HG03354 (cell line): ENCODE data around the gene MUSTN1.

ENCODE experiments used
- ATAC-seq: cut with Tn5 transposase; IDR thresholded peaks from one replicate; pipeline ENCODE4 v1.9.1; 2021; ENCODE audit warnings: mild to moderate bottlenecking; ENCODE audit not compliant: unreplicated experiment, poor library complexity, severe bottlenecking

Gene MUSTN1

GRCh38 chr3:52811452-52812011 is 23.3 kb downstream of the MUSTN1 start:
- no peak for ATAC-seq

DNA sequence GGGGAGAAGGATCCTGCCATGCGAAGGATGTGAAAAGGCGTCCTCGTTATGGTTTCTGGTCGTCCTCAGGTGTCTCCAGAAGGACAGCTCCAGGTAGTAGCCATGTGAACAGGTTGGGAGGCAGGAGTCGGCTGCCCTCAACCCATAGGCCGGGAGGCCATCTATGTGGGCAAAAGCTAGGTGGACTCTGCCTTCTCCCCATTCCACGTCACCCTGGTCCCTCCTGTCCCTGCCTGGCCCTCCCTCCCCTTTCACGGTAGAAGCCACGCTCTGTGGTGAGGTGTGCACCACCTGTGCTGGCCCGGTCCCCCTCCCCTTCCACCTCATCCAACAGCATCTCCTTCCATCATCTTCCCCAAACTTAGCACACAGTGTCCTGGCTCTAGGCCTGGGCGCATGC is 23.9 kb downstream of the MUSTN1 start:
- no peak for ATAC-seq

- ATAC-seq: no peak
Observed at GRCh38 chr3:52809662-52810377, 25.0 kb downstream of the MUSTN1 start.

DNA sequence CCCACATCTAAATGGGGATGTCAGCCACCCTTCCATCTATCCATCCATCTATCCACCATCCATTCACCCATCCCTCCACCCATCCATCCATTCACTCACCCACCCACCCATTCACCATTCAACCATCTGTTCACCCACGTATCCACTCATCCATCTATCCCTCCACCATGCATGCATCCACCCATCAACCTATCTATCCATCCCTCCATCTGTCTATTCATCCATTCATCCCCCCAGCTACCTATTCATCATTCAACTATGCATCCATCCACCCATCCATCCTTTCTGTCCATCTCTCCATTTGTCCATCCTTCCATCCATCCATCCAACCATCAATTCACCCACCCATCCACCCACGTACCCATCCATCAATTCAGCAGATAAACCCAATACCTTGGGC is 25.7 kb downstream of the MUSTN1 start:
- ATAC-seq: no peak

DNA sequence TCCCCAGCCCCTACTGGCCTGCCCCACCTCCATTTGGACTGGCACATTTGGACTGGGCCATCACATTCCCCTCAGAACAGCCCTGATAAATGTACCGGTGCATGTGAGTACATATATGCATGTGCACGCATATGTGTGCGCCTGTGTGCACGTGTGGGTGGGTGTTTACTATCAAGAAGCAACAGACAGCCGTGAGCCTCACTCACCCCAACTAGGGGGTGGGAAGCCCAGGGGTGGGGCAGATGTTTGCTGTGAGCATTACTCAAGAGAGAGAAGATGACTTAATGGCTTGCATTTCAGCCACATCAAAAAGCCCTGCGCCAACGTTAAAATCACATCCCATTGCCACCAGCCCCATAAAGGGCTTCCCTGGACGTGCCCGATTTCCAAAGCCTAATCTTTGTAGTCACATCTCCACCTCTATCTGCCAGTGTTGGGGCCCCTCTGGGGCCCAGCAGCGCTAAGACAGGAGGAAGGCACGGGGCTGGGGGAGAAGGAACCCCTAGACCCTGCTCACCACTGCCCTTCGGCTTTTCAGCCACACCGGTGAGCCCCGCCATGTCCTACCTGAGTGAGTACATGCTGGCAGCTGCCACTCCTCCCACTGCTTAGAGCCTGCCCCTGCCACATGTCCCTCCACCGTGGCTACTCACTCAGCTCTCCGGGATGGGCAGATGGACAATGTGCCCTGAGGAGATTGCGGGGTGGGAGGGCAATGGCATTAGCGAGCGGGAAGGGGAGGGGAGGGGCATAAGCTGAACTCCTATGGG is 29.4 kb downstream of the MUSTN1 start:
- no peak for ATAC-seq

DNA sequence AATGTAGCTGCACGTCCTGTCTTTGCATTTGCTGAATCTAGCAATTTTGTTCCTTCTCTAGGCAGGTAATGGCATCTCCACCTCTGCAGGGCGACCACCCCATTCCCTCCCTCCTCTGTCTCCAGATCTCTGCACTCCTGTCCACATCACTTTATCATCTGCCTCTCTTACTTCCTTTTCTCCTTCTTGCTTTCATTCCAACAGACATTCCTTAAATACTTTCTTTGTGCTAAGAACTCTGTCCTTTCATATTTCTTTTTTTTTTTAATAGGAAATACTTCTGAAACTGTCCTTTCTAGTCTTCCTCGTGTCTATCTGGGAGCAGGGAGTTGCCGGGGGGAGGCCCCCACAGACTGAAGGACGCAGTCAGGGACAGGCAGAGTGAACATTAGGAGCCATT is 33.0 kb downstream of the MUSTN1 start:
- no peak for ATAC-seq

- no peak for ATAC-seq
Observed at GRCh38 chr3:52800079-52800478, 34.7 kb downstream of the MUSTN1 start.

DNA sequence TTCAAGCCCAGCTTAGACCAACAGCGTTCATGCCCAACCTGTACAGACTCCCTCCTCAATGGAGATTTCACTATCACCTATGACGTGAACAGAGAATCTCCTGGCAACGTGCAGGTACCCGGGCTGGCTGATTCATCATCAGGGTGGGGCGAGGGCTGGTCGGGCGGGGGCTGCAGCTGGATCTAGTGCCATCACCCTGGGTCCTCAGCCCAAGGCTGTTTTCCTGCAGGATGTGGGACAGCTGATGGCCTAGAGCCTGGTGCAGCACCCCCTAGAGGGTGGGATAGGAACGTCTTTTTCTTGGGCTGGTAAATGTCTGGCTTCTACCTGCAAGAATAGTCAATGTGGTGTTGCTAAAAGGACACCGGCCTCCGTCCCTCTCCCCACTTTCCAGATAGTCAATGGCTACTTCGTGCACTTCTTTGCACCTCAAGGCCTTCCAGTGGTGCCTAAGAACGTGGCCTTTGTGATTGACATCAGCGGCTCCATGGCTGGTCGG is 35.8 kb downstream of the MUSTN1 start:
- no peak for ATAC-seq

- ATAC-seq: no peak
Observed at GRCh38 chr3:52798376-52798977, 36.3 kb downstream of the MUSTN1 start.

DNA sequence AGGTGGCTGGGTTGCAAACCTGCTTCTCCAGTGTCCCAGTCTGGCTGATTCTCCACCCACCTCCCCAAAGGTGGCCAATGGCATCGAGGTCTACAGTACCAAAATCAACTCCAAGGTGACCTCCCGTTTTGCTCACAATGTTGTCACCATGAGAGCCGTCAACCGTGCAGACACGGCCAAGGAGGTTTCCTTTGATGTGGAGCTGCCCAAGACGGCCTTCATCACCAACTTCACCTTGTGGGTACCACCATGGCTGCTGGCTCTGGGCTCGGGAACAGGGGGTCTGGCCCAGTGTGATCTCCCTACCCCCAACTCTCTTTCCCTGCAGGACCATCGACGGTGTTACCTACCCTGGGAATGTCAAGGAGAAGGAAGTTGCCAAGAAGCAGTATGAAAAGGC is 38.4 kb downstream of the MUSTN1 start:
- no peak for ATAC-seq

GRCh38 chr3:52795298-52795900 is 39.4 kb downstream of the MUSTN1 start:
- ATAC-seq: no peak

DNA sequence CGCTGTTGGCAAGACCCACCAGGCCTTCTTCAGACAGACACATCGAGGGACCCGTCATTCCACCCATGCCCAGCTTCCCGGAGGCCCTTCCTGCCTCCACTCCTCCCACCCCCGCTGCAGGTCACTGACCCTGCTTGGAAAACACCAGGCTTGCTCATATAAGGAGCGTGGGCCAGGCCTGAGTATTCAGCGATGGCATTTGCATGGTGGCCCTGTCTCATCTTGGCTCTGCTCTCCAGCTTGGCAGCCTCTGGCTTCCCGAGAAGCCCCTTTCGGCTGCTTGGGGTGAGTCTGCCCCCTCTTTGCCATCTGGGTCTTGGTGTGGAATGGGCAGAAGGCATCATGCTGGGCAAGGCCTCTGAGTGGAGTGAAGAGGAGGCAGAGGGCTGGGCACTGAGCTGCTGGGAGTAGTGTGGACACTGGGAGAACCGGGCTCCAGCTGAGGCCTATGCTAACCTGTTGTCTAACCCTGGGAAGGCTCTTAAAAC is 40.2 kb downstream of the MUSTN1 start, which contains the start of gene ITIH3:
Gene ITIH3 (plus strand): TSS at position 185 of the 488 bp plus-strand sequence. CDS start 8 bp downstream, at position 193.
- no peak for ATAC-seq

- ATAC-seq: no peak
Observed at GRCh38 chr3:52793702-52794611, 40.9 kb downstream of the MUSTN1 start.

- ATAC-seq: no peak
Observed at GRCh38 chr3:52792961-52793695, 41.7 kb downstream of the MUSTN1 start.

DNA sequence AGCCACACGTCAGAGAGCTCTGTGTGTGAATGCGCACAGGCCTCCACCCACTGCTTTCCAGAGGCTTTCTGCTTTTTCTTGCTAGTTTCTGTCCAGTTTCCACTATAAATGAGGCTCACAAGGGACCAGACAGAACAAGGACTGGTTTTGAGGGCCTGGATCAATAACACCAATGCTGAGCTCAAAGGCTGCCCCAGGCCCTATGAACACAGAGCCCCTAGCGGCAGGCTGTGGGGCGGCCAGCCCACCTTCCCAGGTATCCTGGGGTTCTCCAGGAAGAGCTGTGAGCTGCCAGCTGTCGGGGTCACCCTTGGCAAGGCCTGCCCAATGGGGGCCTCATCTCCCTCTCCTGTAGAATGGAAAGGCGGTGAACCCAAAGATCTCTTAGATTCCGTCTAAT is 42.4 kb downstream of the MUSTN1 start:
- no peak for ATAC-seq

DNA sequence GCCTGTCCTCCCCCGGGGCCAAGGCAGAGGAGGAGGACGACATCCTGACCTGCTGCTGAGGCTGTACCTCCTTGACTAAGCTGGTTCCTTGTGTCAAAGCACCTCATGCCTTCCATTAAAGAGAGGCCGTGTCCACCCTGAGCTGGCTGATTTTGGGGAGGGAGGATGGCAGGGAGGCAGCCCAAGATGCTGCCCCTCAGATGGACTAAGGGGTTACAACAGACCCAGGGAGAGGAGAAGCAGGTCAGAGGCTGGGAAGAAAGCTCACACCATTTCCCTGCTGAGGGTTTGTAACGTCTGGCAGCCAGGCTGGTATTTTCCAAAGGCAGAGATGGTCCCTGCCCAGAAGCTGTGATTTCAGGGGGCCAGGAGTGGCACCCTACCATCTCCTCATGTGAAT is 42.9 kb downstream of the MUSTN1 start:
- no peak for ATAC-seq

DNA sequence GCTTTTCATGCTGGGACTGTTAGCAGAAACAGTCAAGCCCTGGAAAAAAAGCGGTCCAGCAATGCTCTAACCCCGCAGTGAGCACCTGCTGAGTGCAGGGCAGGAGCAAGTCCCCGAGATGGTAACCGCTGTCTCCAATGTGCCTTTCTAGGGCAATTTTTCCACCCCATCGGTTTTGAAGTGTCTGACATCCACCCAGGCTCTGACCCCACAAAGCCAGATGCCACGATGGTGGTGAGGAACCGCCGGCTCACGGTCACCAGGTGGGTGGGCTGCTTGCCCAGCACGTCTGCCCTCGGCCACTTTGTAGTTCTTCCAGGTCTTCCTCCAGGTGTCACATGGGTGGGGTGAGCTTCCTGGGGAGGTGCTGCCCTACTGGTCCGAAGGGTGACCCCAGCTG is 43.5 kb downstream of the MUSTN1 start:
- no peak for ATAC-seq

DNA sequence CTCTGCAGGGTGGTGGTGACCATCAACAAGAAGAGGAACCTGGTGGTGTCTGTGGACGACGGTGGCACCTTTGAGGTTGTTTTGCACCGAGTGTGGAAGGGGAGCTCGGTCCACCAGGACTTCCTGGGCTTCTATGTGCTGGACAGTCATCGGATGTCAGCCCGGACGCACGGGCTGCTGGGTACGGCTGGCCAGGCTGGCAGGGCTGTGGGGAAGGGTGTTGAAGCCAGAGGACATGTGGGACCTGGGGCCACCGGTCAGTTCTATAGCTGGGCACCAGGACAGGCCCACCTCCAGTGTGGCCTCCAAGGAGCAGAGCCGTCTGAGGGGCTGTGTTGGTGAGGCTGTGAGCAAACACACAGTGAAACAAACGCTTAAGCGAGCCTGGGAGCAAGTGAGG is 44.1 kb downstream of the MUSTN1 start:
- no peak for ATAC-seq
